HEK293T (cell line): ENCODE data around the gene HTD2.
"Not testable (repeated sequence)": the region's sequence is repeated elsewhere in the genome, so short reads cannot be mapped to it uniquely, and the experiment has no call there.

Source experiments
- CTCF ChIA-PET: fragments of 350-600 bp; formaldehyde crosslinking; extraction: SDS; loops from one replicate; lab custom pipeline; 2021; ENCODE audit warnings: antibody characterized with exemption, inconsistent platforms; lab: Yijun Ruan, JAX
- POLR2A ChIA-PET: fragments of 350-600 bp; formaldehyde crosslinking; extraction: SDS; loops from one replicate; lab custom pipeline; 2020; ENCODE audit warnings: antibody characterized with exemption, inconsistent platforms; lab: Yijun Ruan, JAX
- DNase-seq: peaks from one replicate; pipeline ENCODE4 v3.0.0; 2012; ENCODE audit warnings: mixed read lengths; ENCODE audit errors: extremely low spot score
- ARNT ChIP-seq: fragments of 450-650 bp; IDR thresholded peaks from 2 replicates; pipeline ENCODE4 v1.6.1; 2017; ENCODE audit warnings: mild to moderate bottlenecking
- BHLHE40 ChIP-seq: fragments of 450-650 bp; IDR thresholded peaks from 2 replicates; pipeline ENCODE4 v1.6.1; 2016; ENCODE audit warnings: mild to moderate bottlenecking, moderate library complexity, borderline replicate concordance
- CTBP1 ChIP-seq: fragments of 450-650 bp; IDR thresholded peaks from 2 replicates; pipeline ENCODE4 v1.6.1; 2016; ENCODE audit warnings: borderline replicate concordance
- ELF4 ChIP-seq: fragments of 450-650 bp; IDR thresholded peaks from 2 replicates; pipeline ENCODE4 v1.6.1; 2017; ENCODE audit warnings: antibody characterized with exemption
- FOXA1 ChIP-seq: fragments of 450-650 bp; IDR thresholded peaks from 2 replicates; pipeline ENCODE4 v1.6.1; 2016; ENCODE audit warnings: mild to moderate bottlenecking
- FOXK2 ChIP-seq: fragments of 450-650 bp; IDR thresholded peaks from 2 replicates; pipeline ENCODE4 v1.6.1; 2016; ENCODE audit warnings: mild to moderate bottlenecking
- FOXM1 ChIP-seq: fragments of 450-650 bp; IDR thresholded peaks from 2 replicates; pipeline ENCODE4 v1.6.1; 2017; ENCODE audit warnings: mild to moderate bottlenecking, borderline replicate concordance
- HDGF ChIP-seq: fragments of 450-650 bp; IDR thresholded peaks from 2 replicates; pipeline ENCODE4 v1.6.1; 2017; ENCODE audit warnings: antibody characterized with exemption, borderline replicate concordance
- L3MBTL2 ChIP-seq: fragments of 450-650 bp; conservative IDR thresholded peaks from 2 replicates; pipeline ENCODE4 v1.6.1; 2016; ENCODE audit warnings: mild to moderate bottlenecking
- LEF1 ChIP-seq: fragments of 450-650 bp; IDR thresholded peaks from 2 replicates; pipeline ENCODE4 v1.6.1; 2017; ENCODE audit warnings: mild to moderate bottlenecking, borderline replicate concordance
- NFRKB ChIP-seq: fragments of 450-650 bp; IDR thresholded peaks from 2 replicates; pipeline ENCODE4 v1.6.1; 2016; ENCODE audit warnings: mild to moderate bottlenecking, moderate library complexity
- SP1 ChIP-seq: fragments of 450-650 bp; IDR thresholded peaks from 2 replicates; pipeline ENCODE4 v1.6.1; 2017
- SUZ12 ChIP-seq: fragments of 450-650 bp; IDR thresholded peaks from 2 replicates; pipeline ENCODE4 v1.6.1; 2016; ENCODE audit warnings: mild to moderate bottlenecking
- TARDBP ChIP-seq: fragments of 450-650 bp; IDR thresholded peaks from 2 replicates; pipeline ENCODE4 v1.6.1; 2016
- ZNF384 ChIP-seq: fragments of 450-650 bp; IDR thresholded peaks from 2 replicates; pipeline ENCODE4 v1.6.1; 2016
- TF ChIP-seq, protein P1 (sequence below): fragments of 450-650 bp; IDR thresholded peaks from 2 replicates; pipeline ENCODE4 v1.6.1; 2016

HTD2 gene

DNA sequence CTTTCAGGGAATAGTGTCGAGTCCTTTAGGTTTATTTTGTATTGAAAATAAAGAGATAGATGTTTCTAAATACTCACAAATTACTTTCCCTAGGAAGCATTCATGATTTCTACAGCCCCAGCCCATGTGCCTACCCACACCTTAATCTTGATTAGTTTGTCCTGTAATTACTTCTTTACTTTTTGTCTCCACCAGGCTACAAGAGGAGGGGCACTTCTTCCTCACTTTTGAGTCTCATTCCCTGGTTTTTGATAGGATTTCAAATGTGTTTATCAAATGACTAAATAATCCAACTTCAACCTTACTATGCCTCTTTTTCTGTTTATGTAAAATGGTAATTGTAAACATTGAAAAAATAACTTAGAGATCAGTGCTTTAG is 28.2 kb downstream of the HTD2 start:
- ChIA-PET CTCF (no interaction called here), POLR2A (interaction anchor here (1.5 to 1.7 kb wide), 3 partner anchors 10 to 28 kb away, joined by 4 to 5 read pairs (median 4); partner anchors contain the start of genes HTD2 and RPP14)
- TF ChIP-seq NFRKB = no peak
- no peak for TF ChIP-seq SUZ12
- TF ChIP-seq BHLHE40 = no peak
- TF ChIP-seq CTBP1 = no peak
- no peak for TF ChIP-seq ZNF384
- TF ChIP-seq ELF4 = no peak
- DNase-seq = no peak

DNA sequence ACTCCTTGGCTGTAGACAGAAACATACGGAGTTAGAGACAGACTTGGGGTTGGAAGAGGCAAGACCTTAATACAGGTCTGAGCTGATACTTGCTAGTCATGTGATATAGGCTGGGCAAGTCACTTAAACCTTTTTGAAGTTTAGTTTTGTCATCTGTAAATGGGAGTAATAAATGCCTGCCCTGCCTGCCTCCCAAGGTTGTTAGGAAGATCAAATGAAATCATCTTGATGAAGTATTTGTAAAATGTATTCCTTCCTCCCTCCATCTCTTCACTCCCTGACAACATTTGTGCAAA is 29.3 kb downstream of the HTD2 start:
- no peak for TF ChIP-seq SP1
- no peak for TF ChIP-seq FOXK2
- no peak for TF ChIP-seq ARNT
- TF ChIP-seq FOXM1 = no peak
- TF ChIP-seq, protein P1, sequence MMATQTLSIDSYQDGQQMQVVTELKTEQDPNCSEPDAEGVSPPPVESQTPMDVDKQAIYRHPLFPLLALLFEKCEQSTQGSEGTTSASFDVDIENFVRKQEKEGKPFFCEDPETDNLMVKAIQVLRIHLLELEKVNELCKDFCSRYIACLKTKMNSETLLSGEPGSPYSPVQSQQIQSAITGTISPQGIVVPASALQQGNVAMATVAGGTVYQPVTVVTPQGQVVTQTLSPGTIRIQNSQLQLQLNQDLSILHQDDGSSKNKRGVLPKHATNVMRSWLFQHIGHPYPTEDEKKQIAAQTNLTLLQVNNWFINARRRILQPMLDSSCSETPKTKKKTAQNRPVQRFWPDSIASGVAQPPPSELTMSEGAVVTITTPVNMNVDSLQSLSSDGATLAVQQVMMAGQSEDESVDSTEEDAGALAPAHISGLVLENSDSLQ = no peak
- DNase-seq = no peak
- POLR2A ChIA-PET = interaction anchor here (1.5 to 1.7 kb wide), 2 partner anchors 18 to 29 kb away, joined by 4 to 5 read pairs; partner anchors contain the start of genes HTD2 and RPP14
- CTCF ChIA-PET = no interaction called here

DNA sequence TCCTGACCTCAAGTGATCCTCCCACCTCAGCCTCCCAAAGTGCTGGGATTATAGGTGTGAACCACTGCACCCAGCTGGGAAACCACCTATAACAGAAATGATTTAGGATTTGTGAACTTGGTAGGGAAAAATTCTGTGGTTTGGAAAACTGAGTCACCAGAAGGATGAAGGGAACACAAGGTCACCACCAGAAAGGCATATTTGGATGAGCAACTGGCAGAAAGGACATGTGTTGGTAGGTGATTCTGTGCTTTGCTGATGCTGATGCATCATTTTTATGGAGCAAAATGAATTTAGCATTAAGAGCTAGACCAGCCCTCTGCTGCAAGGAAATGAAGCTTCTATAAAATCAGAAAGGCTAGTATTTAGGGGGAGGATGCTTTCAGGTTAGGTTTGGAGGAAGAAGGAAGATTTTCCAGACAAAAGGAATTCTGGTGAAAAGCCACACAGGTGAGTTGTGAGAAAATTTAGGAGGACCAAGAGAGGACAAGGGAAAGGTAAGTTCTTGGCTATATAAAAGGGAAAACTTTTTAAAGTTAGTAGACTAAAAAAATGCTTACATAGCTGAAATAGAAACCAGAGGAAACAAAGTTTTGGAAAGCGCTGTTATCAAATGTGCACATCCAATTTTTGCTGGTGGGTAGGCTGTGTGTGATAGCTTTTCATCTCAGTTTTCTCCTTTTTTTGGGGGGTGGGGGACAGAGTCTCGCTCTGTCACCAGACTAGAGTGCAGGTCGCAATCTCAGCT is 30.0 kb downstream of the HTD2 start:
- CTCF ChIA-PET = interaction anchor here (0.7 kb wide), 1 partner anchor 80 kb away, joined by 3 read pairs; no protein-coding TSS in a partner anchor
- POLR2A ChIA-PET = no interaction called here
- no peak for DNase-seq
- TF ChIP-seq FOXM1 (no peak), L3MBTL2 (no peak), FOXA1 (no peak), FOXK2 (no peak), SP1 (no peak), ZNF384 (no peak), BHLHE40 (no peak)
- TF ChIP-seq, protein P1 = no peak

DNA sequence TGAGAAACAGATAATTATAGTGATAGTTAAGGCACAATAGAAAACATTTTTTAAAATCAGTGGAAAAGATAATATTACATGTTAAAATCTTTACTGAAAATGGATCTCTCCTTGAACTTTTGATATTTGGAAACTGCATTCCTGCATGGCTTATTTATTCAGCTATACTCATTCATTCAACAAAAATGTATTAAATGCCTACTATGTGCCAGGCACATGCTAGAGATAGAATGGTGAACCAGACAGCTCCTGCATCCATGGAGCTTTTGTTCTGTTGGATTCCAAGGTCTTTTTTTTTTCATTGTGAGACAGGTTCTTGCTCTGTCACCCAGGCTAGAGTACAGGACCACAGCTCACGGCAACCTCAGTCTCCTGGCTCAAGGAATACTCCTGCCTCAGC is 30.9 kb downstream of the HTD2 start:
- no peak for TF ChIP-seq ELF4
- no peak for TF ChIP-seq TARDBP
- CTCF ChIA-PET = no interaction called here
- DNase-seq = no peak
- POLR2A ChIA-PET = no interaction called here

DNA sequence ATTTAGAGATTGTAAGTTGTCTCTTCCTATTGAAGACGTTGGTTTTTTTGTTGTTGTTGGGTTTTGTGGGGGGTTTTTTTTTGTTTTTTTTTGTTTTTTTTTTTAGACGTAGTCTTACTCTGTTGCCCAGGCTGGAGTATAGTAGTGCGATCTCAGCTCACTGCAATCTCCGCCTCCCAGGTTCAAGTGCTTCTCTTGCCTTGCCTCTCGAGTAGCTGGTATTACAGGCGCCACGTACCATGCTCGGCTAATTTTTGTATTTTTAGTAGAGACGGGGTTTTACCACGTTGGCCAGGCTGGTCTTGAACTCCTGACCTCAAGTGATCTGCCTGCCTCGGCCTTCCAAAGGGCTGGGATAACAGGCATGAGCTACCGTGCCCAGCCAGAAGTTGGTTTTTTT is 32.8 kb downstream of the HTD2 start:
- CTCF ChIA-PET = interaction anchor here (1.2 kb wide), 1 partner anchor 161 kb away, joined by 3 read pairs; no protein-coding TSS in a partner anchor
- DNase-seq, POLR2A ChIA-PET: not testable (repeated sequence)

DNA sequence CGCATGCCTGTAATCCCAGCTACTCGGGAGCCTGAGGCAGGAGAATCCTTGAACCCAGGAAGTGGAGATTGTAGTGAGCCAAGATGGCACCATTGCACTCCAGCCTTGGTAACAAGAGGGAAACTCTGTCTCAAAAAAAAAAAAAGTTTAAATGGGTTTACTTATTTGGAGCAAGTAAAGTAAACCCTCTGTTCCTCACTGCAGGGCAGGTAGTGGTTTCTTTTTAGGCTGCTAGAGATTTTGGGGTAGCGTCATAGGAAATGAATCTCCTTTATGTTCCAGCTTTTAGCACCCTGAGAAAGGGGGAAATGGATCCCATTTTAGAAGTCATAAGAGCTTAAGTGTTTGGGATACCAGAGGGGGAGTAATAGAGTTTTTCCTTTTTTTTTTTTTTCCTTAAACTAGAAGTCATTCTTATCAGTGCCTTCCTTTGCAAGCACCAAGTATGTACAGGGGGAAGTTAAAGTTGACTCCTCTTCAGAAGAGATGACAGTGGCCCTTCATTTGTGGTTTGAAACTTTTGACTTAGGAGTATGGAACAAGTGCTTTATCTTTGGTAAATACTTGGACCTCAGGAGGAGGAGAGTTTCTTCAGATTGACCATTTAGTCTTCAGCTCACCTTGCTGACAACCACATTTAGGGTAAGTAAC is 34.4 kb downstream of the HTD2 start:
- CTCF ChIA-PET = interaction anchor here (1.5 kb wide), 1 partner anchor 10 kb away, joined by 6 read pairs; no protein-coding TSS in a partner anchor
- POLR2A ChIA-PET = no interaction called here
- TF ChIP-seq NFRKB = no peak
- TF ChIP-seq LEF1 = no peak
- TF ChIP-seq HDGF = no peak
- TF ChIP-seq SUZ12 = no peak
- no peak for TF ChIP-seq ELF4
- TF ChIP-seq FOXM1 = no peak

DNA sequence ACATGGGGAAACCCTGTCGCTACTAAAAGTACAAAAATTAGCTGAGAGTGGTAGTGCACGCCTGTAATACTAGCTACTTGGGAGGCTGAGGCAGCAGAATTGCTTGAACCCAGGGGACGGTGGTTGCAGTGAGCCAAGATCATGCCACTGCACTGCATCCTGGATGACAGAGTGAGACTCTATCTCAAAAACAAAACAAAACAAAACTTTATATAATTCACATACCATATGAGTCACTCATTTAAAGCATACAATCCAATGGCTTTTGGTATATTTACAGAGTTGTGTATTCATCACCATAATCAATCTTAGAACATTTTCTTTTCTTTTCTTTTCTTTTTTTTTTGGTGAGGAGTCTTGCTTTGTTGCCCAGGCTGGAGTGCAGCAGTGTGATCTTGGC is 35.1 kb downstream of the HTD2 start:
- ChIA-PET POLR2A (no interaction called here), CTCF (interaction anchor here (1.5 kb wide), 1 partner anchor 10 kb away, joined by 6 read pairs; no protein-coding TSS in a partner anchor)
- no peak for TF ChIP-seq LEF1
- no peak for DNase-seq

More for the DNA sequence above, 34.4 kb downstream of the HTD2 start:
- DNase-seq = no peak

DNA sequence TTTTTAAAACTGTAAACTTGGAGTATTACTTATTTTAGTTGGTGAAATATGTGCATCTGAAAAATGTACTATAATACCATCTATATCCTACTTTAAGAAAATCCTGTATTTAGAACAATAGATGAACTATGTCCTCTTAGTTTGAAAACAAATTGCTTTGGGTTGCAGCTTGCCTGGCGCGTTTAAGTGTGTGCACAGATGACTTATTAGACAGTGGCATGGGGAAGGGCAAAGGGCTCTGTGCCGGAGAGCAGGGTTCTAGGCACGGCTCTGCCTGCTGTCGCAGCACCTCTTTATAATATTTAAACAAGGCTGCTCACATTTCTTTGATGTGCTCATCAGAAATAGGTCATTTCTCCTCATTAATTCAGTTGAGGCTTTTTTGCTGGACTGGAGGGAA is 36.4 kb downstream of the HTD2 start:
- CTCF ChIA-PET = no interaction called here
- POLR2A ChIA-PET = no interaction called here
- TF ChIP-seq CTBP1 (no peak), FOXK2 (no peak), ARNT (no peak), NFRKB (no peak), BHLHE40 (no peak), ELF4 (no peak)
- TF ChIP-seq, protein P1 = no peak
- DNase-seq = no peak
